Heart left ventricle (tissue), 16 donors: ENCODE results near the gene LSAMP. TPM values are rescaled to one million over a fixed set of nuclear protein-coding genes. Genes with fewer than 3 reads are reported as not detected.

Experiments
- ATAC-seq, 4 donors: fragments of 200-7000 bp; cut with Tn5 transposase; one replicate each; pipeline ENCODE4 v1.9.1; 2020 to 2022; ENCODE audit warnings: moderate library complexity in 4 of 4, mild to moderate bottlenecking in 3 of 4, moderate number of reproducible peaks in 1 of 4
- DNase-seq, 5 donors: peaks; one replicate each; pipeline ENCODE4 v3.0.0-alpha.2; 2020
- H3K27ac ChIP-seq, 12 donors: fragments of 200-600 bp; sonication (generic) in 4 of 12; one replicate each; pipeline versions ENCODE4 v1.5.0 to v1.8.0; 2016 to 2022; ENCODE audit warnings: mild to moderate bottlenecking in 2 of 12
- H3K27me3 ChIP-seq, 9 donors: fragments of 200-600 bp; sonication (generic) in 2 of 9; one replicate each; pipeline versions ENCODE4 v1.5.1 to v1.8.0; 2016 to 2022; ENCODE audit warnings: mild to moderate bottlenecking in 3 of 9
- H3K36me3 ChIP-seq, 9 donors: fragments of 200-600 bp; sonication (generic) in 2 of 9; one replicate each; pipeline versions ENCODE4 v1.5.0 to v1.8.0; 2018 to 2022; ENCODE audit warnings: mild to moderate bottlenecking in 2 of 9
- H3K4me1 ChIP-seq, 12 donors: fragments of 200-600 bp; sonication (generic) in 4 of 12; one replicate each; pipeline versions ENCODE4 v1.5.0 to v1.8.0; 2016 to 2022; ENCODE audit warnings: mild to moderate bottlenecking in 3 of 12
- H3K4me3 ChIP-seq, 12 donors: fragments of 200-600 bp; sonication (generic) in 4 of 12; one replicate each; pipeline versions ENCODE4 v1.5.0 to v1.8.0; 2017 to 2022; ENCODE audit warnings: mild to moderate bottlenecking in 9 of 12, moderate library complexity in 4 of 12
- H3K9me3 ChIP-seq, 12 donors: fragments of 200-600 bp; sonication (generic) in 4 of 12; one replicate each; pipeline versions ENCODE4 v1.5.0 to v1.8.0; 2016 to 2022; ENCODE audit warnings: mild to moderate bottlenecking in 1 of 12
- CTCF ChIP-seq, 12 donors: fragments of 200-600 bp; sonication (generic) in 4 of 12; IDR thresholded peaks; one replicate each; pipeline versions ENCODE4 v1.5.0 to v1.8.0; 2018 to 2022; ENCODE audit warnings: antibody characterized with exemption in 12 of 12, mild to moderate bottlenecking in 5 of 12
- POLR2A ChIP-seq, 2 donors: fragments of 450-650 bp; IDR thresholded peaks; one replicate each; pipeline ENCODE4 v1.6.1; 2017; ENCODE audit warnings: antibody characterized with exemption in 2 of 2, mild to moderate bottlenecking in 2 of 2, moderate library complexity in 2 of 2
- WGBS, 4 donors: extraction: QIAGEN DNeasy Blood & Tissue Kit in 2 of 4; methylation state at CpG; one replicate each; pipeline versions ENCODE4 v1.1.5 to v1.1.7; 2013 to 2018; 5-methylcytosine and 5-hydroxymethylcytosine counted together
- intact Hi-C, 10 donors: fragments of 100-400 bp; cut with DNase I; formaldehyde crosslinking; loops; one replicate each; pipeline versions ENCODE4 v1.11.1 to v1.14.2; 2022
- polyA plus RNA-seq, 2 donors: library from polyadenylated mRNA; stranded (reverse); fragments of 200-250 nt; gene quantifications; one replicate each; pipeline ENCODE4 v1.2.3, GENCODE V29; 2013
- total RNA-seq, 9 donors: library from RNA; depleted of rRNA in 2 of 9; stranded (reverse); fragments of >200 nt in 2 of 9; fragmentation: NEBNext Ultra II Directional in 3 of 9; extraction: Animal tissue kit (Norgen Biotek cat#: 25700) in 3 of 9; gene quantifications; one replicate each; pipeline versions ENCODE4 v1.1.0 to v1.2.4, GENCODE V29; 2016 to 2023
- donor health status: ischemic (EF 13 %, LVEDD 7.1; RV severe dilation, severe dysfunction).
- donor health status: healthy with polysubstance abuse.
- donor health status: DM: no; HTN: yes; CAD: no.
- donor health status: DM: no; HTN: no; CAD: no.
- donor health status: ischemic (EF 25% LVEDD 6.9; RV normal size, moderate dysfunction).
- donor health status: ischemic (EF 25% LVEDD 5.7; RV mildly dilated, moderate dysfunction).
- donor health status: healthy.
- donor health status: DM: yes; HTN: yes; CAD: no.
- donor health status: ischemic (EF 35%, LVEDD 5.7; RV mildly dilated, moderate dysfunction).
- donor health status: nonischemic (EF 11% LVEDD 7.7; RV severe dilation, severe dysfunction).
- donor health status: DM: yes; HTN: yes; CAD: no.
- donor health status: PGD.
- donor health status: ischemic (EF 29% LVEDD 5.4; RV normal size, mild dysfunction).
- donor health status: nonischemic (EF 23%, LVEDD 6.1; RV moderate dilation, normal function).

Gene LSAMP
- total and polyA plus RNA-seq, 11 donors, result 1.6 to 52.3 (median 7.2) TPM

- WGBS, 4 donors, result 8 to 41% (median 23%) methylated on average over 1 of the region's 1 CpG
- no peak for TF ChIP-seq POLR2A (IDR thresholded peaks at IDR 0.05)
- no peak for TF ChIP-seq CTCF (IDR thresholded peaks at IDR 0.05)
- intact Hi-C loops, result no loop called here
- Histone ChIP-seq H3K4me1 (no peaks in the 10 kb centered on the region), H3K27me3 (no peaks in the 10 kb centered on the region), H3K4me3 (no peak overlapping the region), H3K27ac (peak overlapping the region in 1 of 12 donors; percentile 62), H3K36me3 (no peaks in the 10 kb centered on the region), H3K9me3 (peaks cover 0 to 8% (median 0%) of the 10 kb centered on the region in 12 donors)
- no peak for DNase-seq
- no peak for ATAC-seq
Measured at GRCh38 chr3:116423945-116424344, 21.3 kb downstream of the LSAMP start.

- no peak for DNase-seq
- Histone ChIP-seq H3K36me3 (no peaks in the 10 kb centered on the region), H3K27me3 (no peaks in the 10 kb centered on the region), H3K4me1 (no peaks in the 10 kb centered on the region), H3K4me3 (no peak overlapping the region), H3K9me3 (peaks cover 0 to 8% (median 0%) of the 10 kb centered on the region in 12 donors), H3K27ac (peak overlapping the region in 1 of 12 donors; percentile 62)
- 34 to 46% (median 38%) methylated on average over 3 of the region's 3 CpGs for WGBS, 4 donors
- intact Hi-C loops, result no loop called here
- no peak for TF ChIP-seq POLR2A (IDR thresholded peaks at IDR 0.05)
- no peak for TF ChIP-seq CTCF (IDR thresholded peaks at IDR 0.05)
- no peak for ATAC-seq
Measured at GRCh38 chr3:116423374-116423773, 21.9 kb downstream of the LSAMP start.

GRCh38 chr3:116417151-116417550 is 28.1 kb downstream of the LSAMP start:
- ATAC-seq (no peak), DNase-seq (no peak)
- 15 to 33% (median 21%) methylated on average over 1 of the region's 1 CpG for WGBS, 4 donors
- H3K9me3 ChIP-seq, result peaks cover 0 to 8% (median 0%) of the 10 kb centered on the region in 12 donors
- H3K4me1 ChIP-seq, result no peaks in the 10 kb centered on the region
- no peaks in the 10 kb centered on the region for H3K27me3 ChIP-seq
- intact Hi-C loops, result no loop called here
- TF ChIP-seq CTCF (IDR thresholded peaks at IDR 0.05) (no peak), POLR2A (IDR thresholded peaks at IDR 0.05) (no peak)
- H3K4me3 ChIP-seq, result no peak overlapping the region
- H3K36me3 ChIP-seq, result no peaks in the 10 kb centered on the region
- no peak overlapping the region for H3K27ac ChIP-seq

GRCh38 chr3:116413319-116413718 is 32.0 kb downstream of the LSAMP start:
- DNase-seq (no peak), ATAC-seq (no peak)
- no peak overlapping the region for H3K4me3 ChIP-seq
- no peaks in the 10 kb centered on the region for H3K27me3 ChIP-seq
- intact Hi-C loops, result no loop called here
- TF ChIP-seq POLR2A (IDR thresholded peaks at IDR 0.05) (no peak), CTCF (IDR thresholded peaks at IDR 0.05) (no peak)
- H3K9me3 ChIP-seq, result no peaks in the 10 kb centered on the region
- 69 to 75% (median 73%) methylated on average over 2 of the region's 2 CpGs for WGBS, 4 donors
- H3K4me1 ChIP-seq, result no peaks in the 10 kb centered on the region
- no peak overlapping the region for H3K27ac ChIP-seq
- H3K36me3 ChIP-seq, result no peaks in the 10 kb centered on the region
